Measurements from ENCODE around the gene VAT1L.

- TF ChIP-seq CTCF (IDR thresholded peaks at IDR 0.05; ENCODE audit: low read depth, low read length, missing input control), result no peak
- TF ChIP-seq FOXA1 (IDR thresholded peaks at IDR 0.05), result no peak
- TF ChIP-seq REST (IDR thresholded peaks at IDR 0.05), result no peak
- TF ChIP-seq, protein P1, sequence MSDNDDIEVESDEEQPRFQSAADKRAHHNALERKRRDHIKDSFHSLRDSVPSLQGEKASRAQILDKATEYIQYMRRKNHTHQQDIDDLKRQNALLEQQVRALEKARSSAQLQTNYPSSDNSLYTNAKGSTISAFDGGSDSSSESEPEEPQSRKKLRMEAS (IDR thresholded peaks at IDR 0.05), result no peak
- no peak for TF ChIP-seq GABPA (IDR thresholded peaks at IDR 0.05 in 1 of 2, conservative IDR thresholded peaks at IDR 0.05 in 1 of 2)
- TF ChIP-seq TAF1 (conservative IDR thresholded peaks at IDR 0.05), result no peak
- TF ChIP-seq SP1 (IDR thresholded peaks at IDR 0.05), result no peak
- no peak for TF ChIP-seq RAD21 (IDR thresholded peaks at IDR 0.05)
- TF ChIP-seq RXRA (IDR thresholded peaks at IDR 0.05), result no peak
- TF ChIP-seq ATF3 (IDR thresholded peaks at IDR 0.05), result no peak
Measured at GRCh38 chr16:77972062-77972392, 183.7 kb downstream of the VAT1L start.
